Left renal pelvis (tissue), 4 donors: ENCODE data around the gene PRMT9. TPM values are rescaled to one million over a fixed set of nuclear protein-coding genes. Genes with fewer than 3 reads are reported as not detected.

ENCODE experiments used
- DNase-seq, 4 donors: peaks; one replicate each; pipeline ENCODE4 v3.0.0-alpha.2; 2013; ENCODE audit warnings: low read depth in 4 of 4, low spot score in 3 of 4
- polyA plus RNA-seq, 4 donors: library from polyadenylated mRNA; unstranded; fragments of 120-200 nt; gene quantifications; one replicate each; pipeline ENCODE4 v1.2.1, GENCODE V29; 2013; ENCODE audit not compliant: insufficient read length in 4 of 4

The PRMT9 gene
- polyA plus RNA-seq, 4 donors: 17.4 to 30.2 (median 27.3) TPM

DNA sequence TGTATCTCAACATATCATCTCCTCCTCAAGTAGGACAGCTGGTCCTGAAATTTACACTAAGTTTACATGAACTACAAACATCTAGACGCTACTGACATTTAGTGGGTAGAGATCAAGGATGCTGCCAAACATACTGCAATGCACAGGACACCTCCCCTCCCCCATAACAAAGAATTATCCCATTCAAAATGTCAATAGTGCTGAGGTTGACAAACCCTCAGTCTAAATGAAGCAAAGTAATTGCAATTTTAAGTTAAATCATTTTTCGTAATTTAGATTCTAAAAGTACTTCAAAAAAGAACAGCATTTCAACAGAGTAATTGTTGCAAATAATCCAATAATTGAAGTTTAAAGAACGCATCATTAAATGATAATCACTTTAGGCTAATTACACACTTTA is 1.2 kb downstream of the PRMT9 start:
- DNase-seq: no peak

DNA sequence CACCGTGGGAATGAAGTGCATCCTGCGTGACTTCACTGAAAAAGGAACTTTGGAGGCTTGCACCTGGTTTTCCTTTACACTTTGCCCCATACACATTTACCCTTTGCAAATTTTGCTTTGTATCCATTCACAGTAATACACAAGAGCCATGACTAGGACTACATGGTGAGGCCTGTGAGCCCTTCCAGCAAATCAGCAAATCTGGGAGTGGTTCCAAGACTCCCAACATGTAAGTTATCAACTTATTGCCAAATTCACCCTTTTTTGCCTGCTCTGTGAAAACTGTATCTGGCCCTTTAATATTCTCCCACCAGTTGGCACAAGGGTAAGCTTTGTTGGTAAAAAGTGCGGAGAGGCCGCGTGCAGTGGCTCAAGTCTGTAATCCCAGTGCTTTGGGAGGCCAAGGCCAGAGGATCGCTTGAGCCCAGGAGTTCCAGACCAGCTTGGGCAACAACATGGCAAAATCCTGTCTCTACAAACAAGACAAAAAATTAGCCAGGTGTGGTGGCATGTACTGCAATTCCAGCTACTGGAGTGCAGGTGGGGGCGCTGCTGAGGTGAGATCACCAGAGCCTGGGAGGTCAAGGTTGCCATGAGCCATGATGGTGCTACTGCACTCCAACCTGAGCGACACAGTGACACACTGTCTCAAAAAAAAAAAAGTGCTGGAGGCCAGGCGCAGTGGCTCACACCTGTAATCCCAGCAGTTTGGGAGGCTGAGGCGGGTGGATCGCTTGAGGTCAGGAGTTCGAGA is 5.0 kb downstream of the PRMT9 start:
- no peak for DNase-seq

DNA sequence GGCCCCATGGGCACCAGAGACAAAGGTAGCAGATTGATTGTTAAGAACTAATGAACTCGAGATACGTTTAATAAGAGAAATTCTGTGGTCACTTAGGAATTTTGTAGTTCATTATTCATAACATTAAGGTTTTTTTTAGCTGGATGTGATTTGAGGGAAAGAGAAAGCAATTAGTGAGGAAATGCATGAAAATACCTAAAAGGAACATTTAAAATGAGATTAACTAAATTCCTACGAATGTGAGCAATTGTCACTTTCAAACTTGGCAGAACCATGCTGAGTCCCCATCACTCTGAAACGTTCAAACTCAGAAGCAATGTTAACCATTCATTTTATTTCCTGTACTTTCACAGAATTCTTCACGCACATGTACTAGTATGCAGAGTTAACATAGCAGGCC is 5.9 kb downstream of the PRMT9 start:
- no peak for DNase-seq

DNA sequence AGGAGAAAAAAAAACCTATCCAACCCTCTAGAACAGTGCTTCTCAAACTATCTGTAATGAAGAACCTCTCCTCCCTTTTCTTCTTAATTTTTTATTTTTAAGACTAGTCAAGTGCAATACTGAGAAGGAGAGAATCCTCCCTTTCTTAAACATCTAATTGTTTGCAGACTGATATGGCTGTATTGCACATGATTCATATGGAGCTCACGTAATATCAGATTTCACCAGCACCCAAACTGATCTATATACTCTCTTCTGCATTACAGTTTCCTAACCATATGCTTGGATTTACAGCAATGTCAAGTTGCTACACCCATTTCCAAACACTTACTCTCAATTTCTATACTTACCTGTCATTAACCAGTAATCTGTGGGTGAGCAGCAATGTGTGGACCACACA is 9.5 kb downstream of the PRMT9 start:
- no peak for DNase-seq

DNA sequence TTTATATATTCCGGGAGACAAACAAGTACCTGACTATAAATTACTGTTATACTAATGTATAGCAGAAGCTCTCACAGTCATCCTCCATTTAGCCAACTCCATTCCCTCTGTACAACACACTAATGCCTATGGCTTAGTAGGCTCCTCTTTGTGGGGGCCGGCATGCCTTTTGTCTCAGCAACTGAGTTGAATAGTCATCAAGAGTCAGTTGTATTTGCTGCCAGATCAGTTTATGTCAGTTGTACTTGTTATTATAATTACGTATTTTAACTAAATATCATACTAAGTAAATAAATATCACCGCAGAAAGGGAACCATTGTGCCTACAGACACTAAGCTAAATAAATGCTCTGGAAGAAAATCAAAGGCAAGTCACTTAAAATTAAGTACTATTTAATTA is 9.9 kb downstream of the PRMT9 start:
- no peak for DNase-seq

DNA sequence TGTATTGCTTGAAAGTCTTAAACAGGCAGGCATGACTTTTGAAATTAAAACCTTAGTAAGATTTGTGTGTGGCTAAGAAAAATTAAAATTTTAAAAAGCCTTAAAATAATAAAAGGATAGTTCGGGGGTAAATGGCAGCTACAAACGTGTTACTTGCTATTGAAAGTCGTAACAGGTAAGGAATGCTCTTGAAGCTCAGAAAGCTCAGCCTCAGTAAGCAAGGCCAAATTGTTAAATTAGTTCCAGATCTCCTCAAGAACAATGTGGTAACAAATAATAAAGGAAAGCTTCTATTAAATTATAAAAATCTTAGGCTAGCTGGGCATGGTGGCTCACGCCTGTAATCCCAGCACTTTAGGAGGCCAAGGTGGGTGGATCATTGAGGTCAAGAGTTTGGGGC is 25.5 kb downstream of the PRMT9 start:
- no peak for DNase-seq

DNA sequence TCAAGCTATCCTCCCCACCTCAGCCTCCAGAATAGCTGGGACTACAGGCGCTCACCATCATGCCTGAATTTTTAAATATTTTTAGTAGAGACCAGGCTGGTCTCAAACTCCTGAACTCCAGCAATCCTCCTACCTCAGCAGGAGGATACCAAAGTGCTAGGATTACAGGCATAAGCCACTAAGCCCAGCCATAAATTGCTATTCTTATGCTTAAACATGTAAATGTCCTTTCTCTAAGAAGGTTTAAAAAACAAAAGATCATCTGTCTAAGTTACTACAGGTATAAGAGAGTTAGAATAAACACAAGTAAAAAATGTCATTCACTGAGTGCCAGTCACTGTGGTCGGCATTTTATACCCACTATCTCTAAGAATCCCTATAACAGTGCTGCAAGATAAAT is 28.3 kb downstream of the PRMT9 start:
- DNase-seq: no peak

DNA sequence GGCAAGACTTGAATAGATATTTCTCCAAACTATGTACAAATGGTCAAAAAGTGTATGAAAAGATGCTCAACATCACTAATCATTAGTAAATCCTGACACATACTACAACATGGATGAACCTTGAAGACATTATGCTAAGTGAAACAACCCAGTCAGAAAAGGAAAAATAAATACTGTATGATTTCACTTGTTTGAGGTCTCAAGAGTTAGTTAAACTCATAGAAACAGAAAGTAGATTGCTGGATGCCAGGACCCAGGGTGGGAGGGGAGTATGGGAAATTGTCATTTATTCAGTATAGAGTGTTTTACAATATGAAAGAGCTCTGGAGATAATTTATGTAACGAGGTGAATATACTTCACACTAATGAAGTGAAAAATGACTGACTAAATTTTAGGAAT is 32.4 kb downstream of the PRMT9 start:
- DNase-seq: no peak

DNA sequence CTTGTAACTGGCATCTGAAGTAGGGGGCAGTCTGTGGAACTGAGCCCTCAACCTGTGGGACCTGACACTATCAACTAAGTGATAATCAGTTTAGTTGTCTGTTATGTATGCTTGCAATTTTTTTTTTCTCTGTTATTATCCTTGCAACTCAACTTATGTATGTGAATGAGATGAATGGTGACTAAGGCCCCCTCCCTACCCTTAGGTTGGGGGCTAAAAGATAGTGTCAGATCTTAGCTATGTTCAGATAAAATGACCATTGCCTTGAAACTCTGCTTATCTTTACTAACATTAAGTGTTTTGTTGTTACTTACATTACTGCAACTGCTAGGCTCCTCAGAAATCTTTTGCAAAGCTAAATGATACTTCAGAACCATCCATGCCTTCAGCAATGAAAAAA is 35.3 kb downstream of the PRMT9 start:
- DNase-seq: no peak

DNA sequence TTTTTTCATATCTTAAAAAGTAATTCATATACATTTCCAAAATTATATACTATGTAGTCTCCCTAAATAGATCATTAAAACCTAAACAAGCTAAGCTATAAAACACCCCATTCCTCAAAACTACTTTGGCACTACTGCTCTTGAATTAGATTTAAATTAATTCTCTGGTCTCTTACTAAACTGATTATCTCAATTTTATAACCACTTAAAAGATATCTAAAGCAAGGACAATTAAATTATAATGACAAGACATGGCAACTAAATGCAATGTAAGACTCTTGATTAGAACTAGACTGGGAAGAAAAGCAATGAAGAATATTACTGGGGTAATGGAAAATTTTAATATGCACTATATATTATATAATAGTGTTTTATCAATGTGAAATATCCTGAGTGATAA is 38.9 kb downstream of the PRMT9 start:
- no peak for DNase-seq

DNA sequence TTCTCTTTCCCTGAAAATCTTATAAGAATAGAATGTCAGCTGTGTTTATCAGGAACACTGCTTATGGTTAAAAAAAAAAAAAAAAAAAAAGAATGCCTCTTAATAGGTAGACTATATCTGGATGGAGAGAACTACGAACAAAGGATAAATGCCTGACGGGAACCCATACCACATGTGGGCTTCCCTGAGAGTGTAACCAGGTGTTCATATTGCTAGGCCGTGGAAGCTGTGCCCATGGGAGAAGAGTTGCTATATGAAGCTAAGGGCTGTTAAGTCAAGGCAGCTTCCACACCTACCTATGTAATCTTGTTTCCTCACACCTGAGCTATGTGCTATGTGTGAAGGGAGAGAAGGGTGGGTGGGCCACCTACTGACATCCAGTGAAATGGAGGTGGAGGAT is 39.5 kb downstream of the PRMT9 start:
- no peak for DNase-seq

DNA sequence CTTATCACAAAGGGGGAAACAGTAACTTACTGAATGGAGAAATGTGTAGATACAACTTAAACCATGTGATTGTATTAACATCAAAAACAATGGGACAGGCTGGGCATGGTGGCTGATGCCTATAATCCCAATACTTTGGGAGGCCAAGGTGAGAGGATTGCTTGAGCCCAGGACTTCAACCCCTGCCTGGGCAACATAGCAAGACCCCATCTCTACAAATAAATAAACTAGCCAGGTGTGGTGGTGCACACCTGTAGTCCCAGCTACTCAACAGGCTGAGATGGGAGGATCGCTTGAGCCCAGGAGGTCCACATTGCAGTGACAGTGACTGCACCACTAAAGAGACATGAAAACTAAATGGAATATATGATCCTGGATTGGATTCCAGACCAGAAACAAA is 40.3 kb downstream of the PRMT9 start:
- no peak for DNase-seq

DNA sequence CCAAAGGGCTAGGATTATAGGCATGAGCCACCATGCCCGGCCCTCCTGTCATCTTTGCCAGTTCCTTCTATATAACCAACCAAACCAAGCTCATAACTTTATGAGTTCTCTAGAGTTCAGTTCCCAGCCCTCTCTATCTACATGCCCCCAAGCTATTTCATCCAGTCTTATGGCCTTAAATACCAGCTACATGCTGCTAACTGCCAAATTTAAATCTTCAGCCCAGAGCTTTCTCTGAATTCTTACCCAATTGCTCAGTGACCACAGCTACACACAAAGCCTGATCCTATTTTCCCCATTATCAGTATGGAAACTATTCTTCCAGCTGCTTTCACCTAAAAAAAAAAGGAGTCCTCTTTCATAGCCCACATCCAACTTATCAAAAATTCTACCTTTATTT is 43.6 kb downstream of the PRMT9 start:
- DNase-seq: no peak

DNA sequence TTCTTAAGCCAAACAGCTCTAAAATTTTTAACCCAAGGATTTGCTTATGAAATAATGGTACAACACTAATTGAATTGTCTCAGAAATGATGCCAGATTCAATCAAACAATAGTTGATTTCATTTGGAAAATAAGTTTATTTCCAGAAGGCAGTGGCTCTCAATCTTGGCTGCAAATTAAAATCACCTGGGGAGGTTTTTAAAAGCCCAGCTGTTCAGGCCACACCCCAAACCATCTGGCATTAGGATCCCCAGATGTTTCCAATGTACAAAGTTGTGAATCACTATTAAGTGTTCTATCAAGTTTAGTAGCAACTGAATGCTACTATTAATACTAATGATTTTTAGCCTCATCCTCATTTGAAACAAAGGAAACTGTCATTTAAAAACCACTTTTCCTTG is 44.6 kb downstream of the PRMT9 start:
- no peak for DNase-seq

DNA sequence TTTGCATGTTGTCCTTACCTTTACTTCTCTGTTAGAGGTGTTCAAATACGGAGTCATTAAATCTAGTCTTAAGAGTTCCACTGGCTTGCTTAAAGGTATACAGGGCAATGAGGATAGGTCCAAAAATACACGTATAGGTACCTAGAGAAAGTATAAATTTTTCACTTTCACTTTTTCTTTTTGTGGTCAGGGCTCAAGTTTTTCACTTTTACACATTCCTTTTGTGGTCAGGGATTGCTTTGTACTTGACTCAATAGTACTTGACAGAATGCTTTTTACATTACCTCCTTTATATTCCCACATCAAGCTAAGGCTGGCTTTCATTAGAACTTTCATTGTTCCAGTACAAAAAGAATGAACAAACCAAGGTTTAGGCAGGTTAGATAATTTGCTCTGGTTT is 45.0 kb downstream of the PRMT9 start:
- no peak for DNase-seq

DNA sequence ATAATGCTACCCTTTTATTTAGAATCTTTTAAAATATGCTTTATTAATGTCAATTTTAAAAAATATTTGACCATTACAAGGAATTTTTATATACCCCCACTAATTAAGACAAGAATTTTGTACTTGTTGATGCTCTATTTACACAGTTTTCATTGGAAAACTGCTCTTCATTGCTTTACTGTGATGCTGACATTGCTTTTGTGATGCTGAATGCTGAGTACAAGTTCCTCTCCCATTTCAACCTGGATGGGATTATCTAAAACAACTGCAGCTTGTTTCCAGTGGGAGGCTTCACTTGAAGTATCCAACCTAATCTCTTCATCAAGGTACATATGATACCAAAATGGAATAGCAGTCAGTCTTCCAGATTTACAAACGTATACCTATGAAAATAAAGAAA is 45.6 kb downstream of the PRMT9 start:
- DNase-seq: no peak

DNA sequence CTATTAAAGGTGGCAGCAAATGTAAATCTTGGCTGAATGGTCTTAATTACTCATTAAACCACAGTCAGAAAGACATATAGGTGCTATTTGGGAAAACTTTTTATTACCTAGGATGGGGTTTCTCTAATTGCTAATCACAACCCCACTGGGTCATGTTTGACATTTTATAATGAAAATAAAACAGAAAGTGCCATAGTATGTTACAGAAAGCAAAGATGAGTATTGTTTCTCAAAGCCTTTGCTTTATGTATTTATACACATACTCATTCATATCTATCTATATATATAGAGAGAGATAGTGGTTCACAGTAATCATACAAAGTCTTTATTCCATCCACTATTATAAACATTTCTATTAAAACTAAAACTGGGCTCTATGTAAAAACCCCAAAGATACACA is 48.6 kb downstream of the PRMT9 start:
- DNase-seq: no peak

DNA sequence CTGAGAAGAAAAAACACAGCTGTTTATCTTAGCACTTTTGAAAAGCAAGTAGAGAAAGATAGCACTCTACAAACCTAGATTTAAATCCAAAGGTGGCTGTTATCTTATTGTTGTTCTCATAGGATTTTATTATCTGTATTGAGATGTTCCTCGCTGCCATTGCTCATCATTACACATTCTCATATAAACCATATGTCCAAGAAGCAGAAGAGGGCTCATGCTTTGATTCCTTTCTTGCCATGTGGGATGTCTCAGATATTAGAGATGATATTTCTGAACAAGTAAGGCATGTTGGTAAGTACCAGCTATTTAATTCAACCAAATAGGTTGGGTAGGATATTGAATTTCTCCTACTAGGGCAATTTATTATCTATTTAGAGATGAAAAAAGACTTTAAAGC is 50.3 kb downstream of the PRMT9 start:
- DNase-seq: no peak

DNA sequence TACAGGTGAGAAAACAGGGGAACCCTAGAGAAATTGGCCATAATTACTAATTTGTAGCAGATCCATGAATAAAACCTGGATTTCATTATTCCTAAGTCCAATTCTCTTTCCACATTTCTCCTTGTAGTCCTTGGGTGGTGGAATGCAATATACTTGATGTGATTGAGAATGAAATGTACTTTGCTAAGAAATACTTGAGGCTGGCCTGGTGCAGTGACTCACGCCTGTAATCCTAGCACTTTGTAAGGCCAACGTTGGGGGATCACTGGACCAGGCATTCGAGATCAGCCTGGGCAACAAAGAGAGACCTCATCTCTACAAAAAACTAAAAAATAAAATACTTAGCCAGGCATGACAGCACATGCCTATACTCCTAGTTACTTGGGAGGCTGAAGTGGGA is 50.9 kb downstream of the PRMT9 start:
- DNase-seq: no peak

DNA sequence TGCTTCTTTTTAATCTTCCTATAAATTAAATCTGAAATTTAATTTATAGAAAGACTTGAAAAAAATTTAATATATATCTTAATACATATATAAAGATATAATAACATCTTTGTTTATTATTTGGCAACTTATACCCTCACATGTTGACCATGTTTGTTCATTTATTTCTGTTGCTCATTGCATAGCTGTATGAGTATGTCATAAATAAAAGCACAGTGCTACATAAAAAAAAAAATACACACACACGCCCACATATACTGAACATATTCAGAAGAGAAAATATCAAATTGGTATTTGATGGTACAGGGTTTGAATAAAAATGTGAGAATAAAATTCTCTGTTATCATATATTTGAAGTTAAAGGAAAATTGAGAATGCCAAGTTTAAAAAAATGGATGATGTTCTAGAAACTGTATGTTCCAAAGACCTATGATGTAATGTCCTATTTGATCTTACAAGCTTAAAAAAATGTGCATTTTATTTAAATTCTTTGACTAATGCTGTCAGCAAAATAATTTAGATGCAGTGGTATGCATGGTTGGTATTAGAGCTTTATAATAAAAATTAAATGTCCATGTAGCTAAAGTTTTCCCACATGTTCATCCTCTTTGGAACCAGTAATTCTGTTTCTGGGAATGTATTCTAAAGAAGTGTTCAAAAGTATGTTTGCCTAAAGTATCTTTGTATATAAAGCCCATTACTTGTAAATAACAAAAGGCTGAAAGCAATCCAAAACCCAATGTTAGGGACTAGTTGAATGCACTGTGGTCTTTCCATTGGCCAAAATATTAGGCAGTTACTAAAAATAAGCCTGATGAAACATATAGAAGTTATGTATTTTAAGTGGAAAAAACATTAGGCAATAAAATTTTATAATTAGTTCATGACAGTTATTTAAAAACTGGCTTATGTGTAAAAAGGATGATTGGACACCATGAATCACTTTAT is 53.9 kb downstream of the PRMT9 start:
- no peak for DNase-seq

DNA sequence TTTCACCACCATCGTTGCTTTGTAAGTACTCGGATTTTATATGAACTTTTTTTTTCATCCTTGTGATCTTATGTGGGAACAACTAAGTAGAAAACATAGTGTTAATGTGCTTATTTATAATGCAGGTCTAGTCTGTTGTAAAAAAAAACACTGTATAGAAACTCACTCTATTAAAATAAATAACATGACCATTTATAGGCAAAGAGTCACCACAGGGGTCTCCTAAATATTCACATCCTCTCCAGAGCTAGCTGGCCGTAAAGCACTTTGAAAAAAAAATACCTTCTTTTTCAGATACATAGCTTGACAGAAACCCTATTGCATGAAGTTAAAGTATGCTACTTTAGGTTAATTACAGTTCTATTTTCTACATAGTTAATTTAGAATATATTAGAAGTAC is 55.5 kb downstream of the PRMT9 start:
- no peak for DNase-seq

DNA sequence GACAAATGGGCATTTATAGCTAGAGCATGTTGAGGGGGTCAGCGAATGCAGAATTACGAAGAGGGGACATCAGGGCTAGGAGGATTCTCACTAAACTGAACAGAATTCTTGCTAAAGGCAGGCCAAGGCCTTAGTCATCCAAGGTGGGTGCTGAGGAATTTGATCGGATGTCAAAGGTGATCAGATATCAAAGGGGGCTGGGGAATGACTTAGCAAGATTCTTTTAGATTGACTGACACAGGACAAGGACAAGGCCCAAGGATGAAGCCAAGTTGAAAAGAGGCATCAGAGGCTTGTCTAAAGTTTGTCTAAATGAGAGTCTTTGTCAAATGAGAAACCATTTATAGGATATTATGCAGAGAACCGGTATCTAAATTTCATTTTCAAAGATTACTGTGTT is 57.1 kb downstream of the PRMT9 start:
- no peak for DNase-seq
